NCI-H748 treated with DMSO at 0.1 percent for 48 hours (cell line): ENCODE data around the gene ARHGAP42.

ENCODE experiments used
- DNase-seq: peaks from one replicate; lab custom pipeline; 2025; lab: John Stamatoyannopoulos, UW

The ARHGAP42 gene

GRCh38 chr11:100760744-100761143, 73.7 kb downstream of the ARHGAP42 start:
- no peak for DNase-seq

- no peak for DNase-seq
These were observed 74.8 kb downstream of the ARHGAP42 start for GRCh38 chr11:100761841-100762240.

GRCh38 chr11:100766764-100767163, 79.7 kb downstream of the ARHGAP42 start:
- no peak for DNase-seq

- DNase-seq, result no peak
These were observed 82.1 kb downstream of the ARHGAP42 start for GRCh38 chr11:100769165-100769564.

GRCh38 chr11:100769617-100770016, 82.5 kb downstream of the ARHGAP42 start:
- no peak for DNase-seq

GRCh38 chr11:100774132-100774531, 87.0 kb downstream of the ARHGAP42 start:
- DNase-seq, result no peak

- no peak for DNase-seq
These were observed 87.8 kb downstream of the ARHGAP42 start for GRCh38 chr11:100774859-100775258.

- DNase-seq, result no peak
These were observed 89.3 kb downstream of the ARHGAP42 start for GRCh38 chr11:100776212-100776896.

- no peak for DNase-seq
These were observed 90.0 kb downstream of the ARHGAP42 start for GRCh38 chr11:100777103-100777502.

- DNase-seq, result no peak
These were observed 90.6 kb downstream of the ARHGAP42 start for GRCh38 chr11:100777736-100778135.

GRCh38 chr11:100778166-100778785, 91.2 kb downstream of the ARHGAP42 start:
- DNase-seq, result no peak

- DNase-seq, result no peak
These were observed 93.4 kb downstream of the ARHGAP42 start for GRCh38 chr11:100780470-100780869.

- no peak for DNase-seq
These were observed 98.3 kb downstream of the ARHGAP42 start for GRCh38 chr11:100785148-100785983.

GRCh38 chr11:100788561-100789295, 101.6 kb downstream of the ARHGAP42 start:
- DNase-seq, result no peak

- no peak for DNase-seq
These were observed 102.4 kb downstream of the ARHGAP42 start for GRCh38 chr11:100789500-100789899.

GRCh38 chr11:100790073-100790472, 103.0 kb downstream of the ARHGAP42 start:
- no peak for DNase-seq

- no peak for DNase-seq
These were observed 104.0 kb downstream of the ARHGAP42 start for GRCh38 chr11:100791103-100791502.

GRCh38 chr11:100791860-100792259, 104.8 kb downstream of the ARHGAP42 start:
- no peak for DNase-seq

GRCh38 chr11:100793525-100793924, 106.4 kb downstream of the ARHGAP42 start:
- no peak for DNase-seq

- DNase-seq, result no peak
These were observed 107.4 kb downstream of the ARHGAP42 start for GRCh38 chr11:100794446-100794845.

GRCh38 chr11:100799445-100799844, 112.4 kb downstream of the ARHGAP42 start:
- no peak for DNase-seq

- DNase-seq, result no peak
These were observed 113.1 kb downstream of the ARHGAP42 start for GRCh38 chr11:100800202-100800601.
